HG03039 (cell line): ENCODE measurements around the gene TM4SF5.

Experiments
- ATAC-seq: cut with Tn5 transposase; IDR thresholded peaks from one replicate; pipeline ENCODE4 v1.9.1; 2021; ENCODE audit warnings: mild to moderate bottlenecking, moderate library complexity; ENCODE audit not compliant: unreplicated experiment

The TM4SF5 gene

GRCh38 chr17:4788807-4789700 lies 17.4 kb downstream of the TM4SF5 start, which contains the start of gene GLTPD2:
TSS of gene GLTPD2 (plus strand) at chr17:4788964. CDS start at chr17:4789012, 48 bp downstream.
- ATAC-seq, result no peak

DNA sequence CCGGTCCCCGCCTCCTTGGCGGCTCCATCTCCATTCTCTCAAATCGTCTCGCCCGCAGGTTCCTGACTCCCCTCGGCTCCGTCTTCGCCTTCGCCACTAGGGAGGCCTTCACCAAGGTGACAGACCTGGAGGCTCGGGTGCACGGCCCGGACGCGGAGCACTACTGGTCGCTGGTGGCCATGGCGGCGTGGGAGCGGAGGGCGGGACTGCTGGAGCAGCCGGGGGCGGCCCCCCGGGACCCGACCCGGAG lies 17.9 kb downstream of the TM4SF5 start:
- no peak for ATAC-seq

- ATAC-seq, result peak; percentile 78
Measured at GRCh38 chr17:4789951-4790704, 18.4 kb downstream of the TM4SF5 start.

DNA sequence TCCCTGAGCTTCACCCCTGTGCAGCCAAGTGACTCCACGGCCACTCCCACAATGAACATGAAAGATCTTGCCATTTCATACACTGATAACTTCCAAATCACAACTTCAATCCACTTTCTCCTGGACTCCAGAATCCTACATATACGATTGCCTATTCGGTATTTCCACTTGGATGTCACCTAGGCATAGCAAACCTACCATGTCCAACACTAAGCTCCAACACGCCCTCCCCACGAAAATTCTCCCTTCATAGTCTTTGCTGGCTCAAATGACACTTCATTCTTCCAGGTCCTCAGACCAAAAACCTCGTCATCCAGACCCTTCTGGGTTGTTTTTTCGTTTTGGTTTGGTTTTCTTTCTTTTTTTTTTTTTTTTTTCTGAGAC lies 19.0 kb downstream of the TM4SF5 start:
- ATAC-seq, result no peak

DNA sequence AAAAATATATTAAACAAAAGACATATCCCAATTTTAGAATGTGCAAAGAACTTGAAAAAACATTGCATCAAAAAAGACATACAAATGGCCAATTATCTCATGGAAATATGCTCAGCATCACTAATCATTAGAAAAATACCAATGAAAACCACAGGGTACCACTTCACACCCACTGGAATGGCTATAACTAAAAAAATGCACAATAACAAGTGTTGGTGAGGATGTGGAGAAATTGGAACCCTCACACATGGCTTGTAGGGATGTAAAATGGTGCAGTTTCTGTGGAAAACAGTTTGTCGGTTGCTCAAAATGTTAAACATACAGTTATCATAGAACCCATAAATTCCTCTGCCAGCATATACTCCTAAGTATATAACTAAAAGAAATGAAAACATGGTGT lies 23.5 kb downstream of the TM4SF5 start:
- ATAC-seq, result no peak

GRCh38 chr17:4796552-4796920 lies 24.9 kb downstream of the TM4SF5 start:
- no peak for ATAC-seq

GRCh38 chr17:4800462-4801196 lies 28.9 kb downstream of the TM4SF5 start:
- ATAC-seq, result no peak

- no peak for ATAC-seq
Measured at GRCh38 chr17:4802228-4802627, 30.5 kb downstream of the TM4SF5 start, which contains the start of gene C17orf114. TSS of gene C17orf114 (minus strand) at chr17:4802328.

DNA sequence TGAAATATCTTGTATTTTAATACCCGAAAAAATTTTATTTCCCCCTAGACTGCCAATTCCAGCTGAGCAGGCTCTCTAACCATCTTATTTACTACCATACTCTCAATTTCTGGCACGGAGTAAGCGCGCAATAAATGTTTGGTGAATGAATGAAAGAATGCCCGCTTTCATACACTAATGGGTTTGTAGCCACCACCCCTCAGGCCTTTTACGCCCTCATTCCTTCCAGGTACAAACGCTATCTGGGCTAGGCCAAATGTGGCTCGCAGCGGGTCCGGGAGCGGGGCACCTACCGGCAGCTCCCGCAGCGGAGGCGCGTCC lies 34.7 kb downstream of the TM4SF5 start:
- no peak for ATAC-seq

GRCh38 chr17:4806777-4807604 lies 35.3 kb downstream of the TM4SF5 start, which contains the start of gene PLD2:
TSS of gene PLD2 (plus strand) at chr17:4807152. CDS start at chr17:4807773, 621 bp downstream.
- ATAC-seq, result peak; percentile 87

GRCh38 chr17:4807605-4808377 lies 36.1 kb downstream of the TM4SF5 start:
- no peak for ATAC-seq

GRCh38 chr17:4808378-4808767 lies 36.7 kb downstream of the TM4SF5 start:
- ATAC-seq, result no peak

GRCh38 chr17:4810696-4811290 lies 39.1 kb downstream of the TM4SF5 start:
- ATAC-seq, result no peak

- no peak for ATAC-seq
Measured at GRCh38 chr17:4811471-4811870, 39.8 kb downstream of the TM4SF5 start.

- no peak for ATAC-seq
Measured at GRCh38 chr17:4812690-4813089, 41.0 kb downstream of the TM4SF5 start.

- no peak for ATAC-seq
Measured at GRCh38 chr17:4815043-4815675, 43.5 kb downstream of the TM4SF5 start.

DNA sequence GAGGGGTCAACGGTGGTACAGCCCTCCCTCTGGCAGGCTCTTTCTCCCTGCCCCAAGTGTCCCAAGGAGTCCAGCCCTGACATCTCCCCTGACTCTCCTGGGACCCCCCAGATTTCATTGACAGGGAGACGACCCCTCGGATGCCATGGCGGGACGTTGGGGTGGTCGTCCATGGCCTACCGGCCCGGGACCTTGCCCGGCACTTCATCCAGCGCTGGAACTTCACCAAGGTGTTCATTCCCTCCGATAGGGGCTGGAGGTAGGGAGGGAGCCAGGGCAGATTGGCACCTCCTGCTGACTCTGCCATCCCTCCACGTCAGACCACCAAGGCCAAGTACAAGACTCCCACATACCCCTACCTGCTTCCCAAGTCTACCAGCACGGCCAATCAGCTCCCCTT lies 45.1 kb downstream of the TM4SF5 start:
- no peak for ATAC-seq

- ATAC-seq, result no peak
Measured at GRCh38 chr17:4818276-4818675, 46.6 kb downstream of the TM4SF5 start.

DNA sequence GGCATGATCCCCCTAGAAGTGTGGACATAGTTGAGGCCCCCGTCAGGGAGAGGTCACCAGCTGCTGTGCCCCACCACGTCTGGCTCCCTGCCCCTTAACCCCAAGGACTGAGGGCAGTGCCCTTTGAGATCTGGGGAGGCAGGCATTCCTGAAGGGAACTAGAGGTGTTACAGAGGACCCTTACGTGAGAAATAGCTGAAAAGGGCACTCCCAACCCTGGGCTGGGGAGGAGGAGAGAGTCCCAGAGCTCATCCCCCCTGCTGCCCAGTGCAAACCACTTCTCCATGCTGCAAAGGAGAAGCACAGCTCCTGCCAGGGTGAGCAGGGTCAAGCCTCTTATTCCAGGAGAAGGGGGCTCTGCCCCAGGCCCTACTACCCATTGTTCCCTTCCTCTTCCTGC lies 51.1 kb downstream of the TM4SF5 start:
- no peak for ATAC-seq
